Aorta (tissue), 5 donors: Measurements from ENCODE around the gene SBNO1. TPM values are rescaled to one million over a fixed set of nuclear protein-coding genes. Genes with fewer than 3 reads are reported as not detected.
"Not testable (repeated sequence)": the region's sequence is repeated elsewhere in the genome, so short reads cannot be mapped to it uniquely, and the experiment has no call there.

ENCODE experiments used
- ATAC-seq: fragments of 200-7000 bp; cut with Tn5 transposase; one replicate; pipeline ENCODE4 v1.9.1; 2022; ENCODE audit warnings: moderate library complexity; ENCODE audit not compliant: low FRiP score
- DNase-seq, 2 donors: peaks; one replicate each; pipeline ENCODE4 v3.0.0-alpha.2; 2020
- H3K27ac ChIP-seq, 2 donors: one replicate each; pipeline ENCODE4 v1.5.1; 2013; ENCODE audit warnings: low read length in 2 of 2, mild to moderate bottlenecking in 2 of 2, moderate library complexity in 2 of 2, control low read depth in 1 of 2, inconsistent platforms in 1 of 2, low read depth in 1 of 2
- H3K27me3 ChIP-seq, 2 donors: one replicate each; pipeline ENCODE4 v1.6.1; 2013; ENCODE audit warnings: control low read depth in 1 of 2, low read length in 1 of 2, mild to moderate bottlenecking in 1 of 2, moderate library complexity in 1 of 2; ENCODE audit not compliant: insufficient read depth in 2 of 2, control insufficient read depth in 1 of 2
- H3K36me3 ChIP-seq, 2 donors: one replicate each; pipeline ENCODE4 v1.6.1; 2013; ENCODE audit warnings: control low read depth in 1 of 2, low read length in 1 of 2, mild to moderate bottlenecking in 1 of 2; ENCODE audit not compliant: insufficient read depth in 2 of 2, control insufficient read depth in 1 of 2
- H3K4me1 ChIP-seq, 2 donors: one replicate each; pipeline ENCODE4 v1.6.1; 2013; ENCODE audit warnings: low read length in 2 of 2, control low read depth in 1 of 2, mild to moderate bottlenecking in 1 of 2, moderate library complexity in 1 of 2; ENCODE audit not compliant: insufficient read depth in 2 of 2, control insufficient read depth in 1 of 2
- H3K4me3 ChIP-seq, 2 donors: one replicate each; pipeline ENCODE4 v1.5.1; 2013; ENCODE audit warnings: low read length in 2 of 2, control low read depth in 1 of 2, mild to moderate bottlenecking in 1 of 2
- H3K9me3 ChIP-seq: one replicate; pipeline ENCODE4 v1.6.1; 2013; ENCODE audit warnings: mild to moderate bottlenecking, low read length; ENCODE audit not compliant: control insufficient read depth
- WGBS, 2 donors: extraction: QIAGEN DNeasy Blood & Tissue Kit; methylation state at CpG; one replicate each; pipeline ENCODE4 v1.1.7; 2013; 5-methylcytosine and 5-hydroxymethylcytosine counted together
- intact Hi-C, 2 donors: fragments of 100-400 bp; cut with DNase I; formaldehyde crosslinking; loops; one replicate each; pipeline versions ENCODE4 v1.14.2 to v1.15.0; 2022
- polyA plus RNA-seq, 2 donors: library from polyadenylated mRNA; stranded (reverse); fragments of 200-250 nt; gene quantifications; one replicate each; pipeline ENCODE4 v1.2.3, GENCODE V29; 2013
- total RNA-seq, 2 donors: library from RNA; stranded (reverse); fragmentation: NEBNext Ultra II Directional; extraction: Animal tissue kit (Norgen Biotek cat#: 25700); gene quantifications; one replicate each; pipeline ENCODE4 v1.2.1, GENCODE V29; 2021
- donor health status: healthy with polysubstance abuse.
- donor health status: Bipolar disorder and iron deficiency.
- donor health status: DM: no; HTN: no; CAD: no.
- donor health status: DM: no; HTN: no; CAD: no.
- donor health status: DM: yes; HTN: yes; CAD: no.

Gene SBNO1
- total and polyA plus RNA-seq, 4 donors: 4.0 to 28.6 (median 14.9) TPM

GRCh38 chr12:123344086-123344485, 20.6 kb downstream of the SBNO1 start:
- Histone ChIP-seq H3K36me3 (peaks cover under 1 to 6% of the 10 kb centered on the region in 2 donors), H3K9me3 (no peaks in the 10 kb centered on the region), H3K27ac (no peak overlapping the region), H3K4me3 (no peak overlapping the region), H3K4me1 (no peaks in the 10 kb centered on the region), H3K27me3 (no peaks in the 10 kb centered on the region)
- 79 to 81% methylated on average over 6 of the region's 6 CpGs for WGBS, 2 donors
- ATAC-seq (no peak), DNase-seq (no peak)
- intact Hi-C loops: no loop called here

GRCh38 chr12:123337070-123337469, 27.6 kb downstream of the SBNO1 start:
- no peaks in the 10 kb centered on the region for H3K4me1 ChIP-seq
- DNase-seq: no peak
- WGBS, 2 donors: 78 to 86% methylated on average over 5 of the region's 5 CpGs
- H3K36me3 ChIP-seq: peaks cover 0 to 4% of the 10 kb centered on the region in 2 donors
- H3K27me3 ChIP-seq: no peaks in the 10 kb centered on the region
- no peak overlapping the region for H3K27ac ChIP-seq
- no peaks in the 10 kb centered on the region for H3K9me3 ChIP-seq
- intact Hi-C loops: no loop called here
- no peak for ATAC-seq
- H3K4me3 ChIP-seq: no peak overlapping the region

GRCh38 chr12:123336530-123336929, 28.1 kb downstream of the SBNO1 start:
- H3K9me3 ChIP-seq: no peaks in the 10 kb centered on the region
- no peak for DNase-seq
- H3K27me3 ChIP-seq: no peaks in the 10 kb centered on the region
- no peaks in the 10 kb centered on the region for H3K4me1 ChIP-seq
- intact Hi-C loops: no loop called here
- H3K36me3 ChIP-seq: peaks cover 0 to 4% of the 10 kb centered on the region in 2 donors
- H3K4me3 ChIP-seq: no peak overlapping the region
- no peak for ATAC-seq
- WGBS, 2 donors: 85% methylated on average over 8 of the region's 8 CpGs
- no peak overlapping the region for H3K27ac ChIP-seq

- no peak overlapping the region for H3K27ac ChIP-seq
- H3K4me1 ChIP-seq: no peaks in the 10 kb centered on the region
- DNase-seq (no peak), ATAC-seq (no peak)
- no peaks in the 10 kb centered on the region for H3K9me3 ChIP-seq
- peaks cover 0 to 8% of the 10 kb centered on the region in 2 donors for H3K36me3 ChIP-seq
- H3K27me3 ChIP-seq: no peaks in the 10 kb centered on the region
- intact Hi-C loops: no loop called here
- no peak overlapping the region for H3K4me3 ChIP-seq
- WGBS, 2 donors: 82 to 85% methylated on average over 3 of the region's 3 CpGs
These were observed 29.2 kb downstream of the SBNO1 start for GRCh38 chr12:123335490-123335889.

GRCh38 chr12:123329799-123330198, 34.8 kb downstream of the SBNO1 start:
- ATAC-seq (no peak), DNase-seq (no peak)
- WGBS, 2 donors: 95 to 100% methylated on average over 1 of the region's 1 CpG
- no peak overlapping the region for H3K27ac ChIP-seq
- intact Hi-C loops: no loop called here
- H3K27me3 ChIP-seq: no peaks in the 10 kb centered on the region
- H3K36me3 ChIP-seq: peaks cover 6 to 12% of the 10 kb centered on the region in 2 donors
- no peaks in the 10 kb centered on the region for H3K9me3 ChIP-seq
- no peaks in the 10 kb centered on the region for H3K4me1 ChIP-seq
- no peak overlapping the region for H3K4me3 ChIP-seq

GRCh38 chr12:123319826-123320225, 44.8 kb downstream of the SBNO1 start:
- intact Hi-C loops: no loop called here
- Histone ChIP-seq H3K27me3 (no peaks in the 10 kb centered on the region), H3K27ac (no peak overlapping the region), H3K4me3 (no peak overlapping the region), H3K9me3 (no peaks in the 10 kb centered on the region), H3K4me1 (no peaks in the 10 kb centered on the region), H3K36me3 (peaks cover 0 to 5% of the 10 kb centered on the region in 2 donors)
- DNase-seq (no peak), ATAC-seq (no peak)
- 92 to 94% methylated on average over 6 of the region's 6 CpGs for WGBS, 2 donors

GRCh38 chr12:123319273-123319672, 45.4 kb downstream of the SBNO1 start:
- Histone ChIP-seq H3K9me3 (no peaks in the 10 kb centered on the region), H3K4me1 (no peaks in the 10 kb centered on the region), H3K27me3 (no peaks in the 10 kb centered on the region), H3K27ac (no peak overlapping the region), H3K36me3 (peaks cover 0 to 4% of the 10 kb centered on the region in 2 donors), H3K4me3 (no peak overlapping the region)
- DNase-seq (no peak), ATAC-seq (no peak)
- 90 to 92% methylated on average over 3 of the region's 3 CpGs for WGBS, 2 donors
- intact Hi-C loops: no loop called here

GRCh38 chr12:123313046-123313445, 51.6 kb downstream of the SBNO1 start:
- WGBS, 2 donors: 36 to 43% methylated on average over 4 of the region's 4 CpGs
- intact Hi-C loops, H3K36me3 ChIP-seq, DNase-seq, H3K4me3 ChIP-seq, H3K27me3 ChIP-seq, ATAC-seq, H3K9me3 ChIP-seq, H3K27ac ChIP-seq, H3K4me1 ChIP-seq: not testable (repeated sequence)

GRCh38 chr12:123306200-123306599, 58.4 kb downstream of the SBNO1 start:
- Histone ChIP-seq H3K27me3 (no peaks in the 10 kb centered on the region), H3K4me1 (no peaks in the 10 kb centered on the region), H3K27ac (no peak overlapping the region), H3K36me3 (peaks cover 0 to 6% of the 10 kb centered on the region in 2 donors), H3K4me3 (no peak overlapping the region), H3K9me3 (no peaks in the 10 kb centered on the region)
- DNase-seq (no peak), ATAC-seq (no peak)
- WGBS, 2 donors: 89 to 90% methylated on average over 3 of the region's 3 CpGs
- intact Hi-C loops: no loop called here
